H54 (cell line): Measurements from ENCODE around the gene BRSK2.

Experiments
- DNase-seq: peaks from one replicate; pipeline ENCODE4 v3.0.0; 2011; ENCODE audit warnings: low spot score, mixed read lengths; ENCODE audit not compliant: insufficient read length
- FAIRE-seq: peaks from 3 replicates; lab custom pipeline; 2011; peaks lifted over from hg19 to GRCh38; lab: Jason Lieb, UNC
- POLR2A ChIP-seq: IDR thresholded peaks from 2 replicates; pipeline ENCODE4 v1.6.1; 2011; ENCODE audit warnings: low read depth, mild to moderate bottlenecking, low read length

The BRSK2 gene

DNA sequence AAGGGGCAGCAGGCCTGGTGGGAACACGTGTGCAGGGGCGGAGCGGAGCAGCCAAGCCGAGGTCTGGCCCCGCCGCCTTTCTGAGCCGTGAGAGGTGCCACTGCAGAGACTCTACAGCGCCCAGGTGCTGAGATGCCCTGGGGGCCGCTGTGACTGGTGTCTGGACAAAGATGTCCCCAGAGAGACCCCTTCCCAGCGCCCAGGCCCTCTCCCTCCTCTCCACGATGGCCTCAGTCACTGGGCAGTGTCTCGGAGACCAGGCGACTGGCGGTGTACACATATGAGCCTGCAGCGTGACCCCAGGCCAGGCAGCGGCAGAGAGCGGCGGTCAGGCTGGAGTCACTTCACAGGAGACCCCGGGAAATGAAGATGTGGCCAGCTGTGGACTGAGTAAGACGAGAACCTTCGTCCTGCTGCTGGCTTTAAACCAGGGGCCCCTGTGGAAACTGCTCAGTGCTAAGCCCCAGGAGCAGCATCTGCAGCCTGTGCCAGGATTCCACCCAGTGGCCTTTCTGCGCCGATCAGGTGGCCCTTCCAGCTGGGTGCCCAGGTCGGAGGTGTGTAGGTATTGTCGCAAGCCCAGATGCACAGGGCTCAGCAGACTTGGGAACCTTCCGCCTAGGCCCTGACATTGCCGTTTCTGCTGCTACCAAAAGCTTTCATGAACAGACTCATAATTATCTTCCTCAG is 62.2 kb downstream of the BRSK2 start:
- DNase-seq (no peak), FAIRE-seq (no peak)
- TF ChIP-seq POLR2A = no peak

DNA sequence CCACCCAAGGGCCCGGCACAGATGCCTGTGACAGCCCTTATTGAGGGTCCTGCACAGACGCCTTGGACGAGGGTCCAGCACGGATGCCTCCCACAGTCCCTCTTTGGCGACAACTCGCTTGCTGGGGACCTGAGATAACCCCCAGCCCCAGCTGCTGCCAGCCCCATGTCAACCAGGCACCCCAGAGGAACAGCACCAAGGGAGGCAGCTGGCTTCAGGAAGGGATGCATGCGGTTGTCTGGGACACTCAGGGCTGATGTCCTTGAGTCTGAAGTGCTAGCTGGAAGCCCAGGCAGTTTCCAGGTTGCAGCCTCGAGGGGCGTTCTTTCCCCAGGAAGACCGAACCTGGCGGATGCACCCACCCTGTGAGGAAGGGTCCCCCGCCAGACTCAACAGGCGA is 63.0 kb downstream of the BRSK2 start:
- FAIRE-seq = no peak
- TF ChIP-seq POLR2A = no peak

DNA sequence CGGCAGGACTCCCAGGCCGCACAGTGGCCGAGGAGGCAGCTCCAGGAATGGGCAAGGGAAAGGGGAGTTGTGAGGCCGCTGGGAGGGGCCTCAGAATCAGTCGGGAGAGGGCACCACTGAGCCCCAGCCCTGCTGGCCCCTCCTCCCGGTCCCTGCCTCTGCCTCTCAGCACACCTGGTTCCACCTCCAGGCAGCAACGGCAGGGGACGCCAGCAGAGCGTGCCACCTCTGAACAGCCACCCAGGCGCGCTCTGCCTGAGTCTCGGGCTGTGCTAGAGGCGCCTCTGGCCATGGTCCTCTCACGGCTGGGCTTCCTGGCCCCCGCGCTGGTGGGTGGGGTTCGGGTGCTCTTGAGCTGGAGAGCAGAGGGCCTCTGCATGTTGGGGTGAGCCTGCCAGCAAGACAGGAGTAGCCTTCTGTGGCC is 63.9 kb downstream of the BRSK2 start:
- DNase-seq (no peak), FAIRE-seq (no peak)
- TF ChIP-seq POLR2A = no peak

More for the DNA sequence above, 63.0 kb downstream of the BRSK2 start:
- DNase-seq = no peak

DNA sequence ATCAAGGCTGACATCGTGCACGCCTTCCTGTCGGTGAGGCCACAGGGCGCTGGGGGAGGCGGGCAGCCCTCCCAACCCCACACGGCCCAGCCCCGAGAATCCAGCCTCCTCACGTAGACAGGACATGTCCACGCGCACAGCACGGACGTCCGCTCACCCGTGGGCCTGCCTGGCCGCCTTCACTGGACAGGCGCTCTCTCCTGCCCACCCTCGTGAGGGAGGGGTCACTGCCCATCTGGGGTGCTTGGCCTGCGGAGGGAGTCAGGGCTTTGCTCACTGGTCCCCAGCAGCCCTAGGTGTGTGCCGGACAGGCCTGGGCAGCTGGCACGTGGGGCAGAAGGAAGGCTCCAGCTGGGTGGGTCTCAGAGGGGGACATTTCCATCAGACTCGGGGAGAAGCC is 64.8 kb downstream of the BRSK2 start:
- TF ChIP-seq POLR2A = no peak
- DNase-seq (no peak), FAIRE-seq (no peak)

DNA sequence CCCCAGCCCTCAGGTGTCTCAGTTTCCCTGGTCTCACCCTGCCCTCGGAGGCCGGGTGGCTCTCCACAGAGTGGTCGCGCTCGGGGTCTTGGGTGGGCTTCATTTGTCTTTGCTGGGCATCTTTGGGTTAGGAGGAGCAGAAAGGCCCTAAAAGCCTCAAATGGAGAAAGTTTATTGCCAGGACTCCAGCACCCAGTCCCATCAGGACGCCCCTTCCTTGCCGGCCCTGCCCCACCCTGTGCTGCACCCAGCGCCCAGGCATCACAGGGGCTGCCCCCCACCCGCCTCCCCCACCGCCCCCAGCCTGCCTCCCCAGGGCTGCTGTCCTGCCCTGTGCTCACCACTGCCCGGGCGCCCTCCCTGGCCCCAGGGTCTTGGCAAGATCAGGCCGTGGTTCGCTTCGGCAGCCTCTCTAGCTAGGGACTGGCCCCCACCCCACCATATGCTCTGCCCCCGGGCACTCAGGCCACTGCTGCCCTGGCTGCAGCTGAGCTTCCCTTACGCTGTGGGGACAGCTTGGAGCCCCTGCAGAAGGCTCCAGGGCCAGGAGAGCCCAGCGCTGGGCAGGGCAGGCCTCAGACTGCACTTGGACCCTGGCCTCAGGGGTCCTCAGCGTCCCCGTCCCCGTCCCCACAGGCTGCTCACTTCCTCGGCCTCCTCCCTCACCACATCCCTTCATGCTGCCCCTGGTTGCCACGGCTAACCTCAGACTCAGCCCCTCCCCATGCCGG is 65.5 kb downstream of the BRSK2 start:
- TF ChIP-seq POLR2A = no peak
- DNase-seq (no peak), FAIRE-seq (no peak)

DNA sequence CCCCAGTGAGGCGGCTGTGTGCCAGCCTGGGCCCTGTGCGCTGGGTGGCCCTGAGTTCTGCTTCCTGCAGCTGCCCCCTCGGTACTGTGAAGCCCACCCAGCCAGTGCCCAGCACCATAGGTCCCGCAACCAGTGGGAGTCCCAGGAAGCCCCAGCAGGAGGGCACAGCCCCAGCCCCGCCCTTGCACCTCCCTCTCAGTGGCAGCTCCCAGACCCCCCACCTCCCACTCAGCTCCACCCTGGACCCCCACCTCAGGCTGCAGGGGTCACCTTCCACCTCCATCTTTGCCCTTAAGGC is 66.0 kb downstream of the BRSK2 start:
- no peak for DNase-seq
- no peak for TF ChIP-seq POLR2A
- no peak for FAIRE-seq

DNA sequence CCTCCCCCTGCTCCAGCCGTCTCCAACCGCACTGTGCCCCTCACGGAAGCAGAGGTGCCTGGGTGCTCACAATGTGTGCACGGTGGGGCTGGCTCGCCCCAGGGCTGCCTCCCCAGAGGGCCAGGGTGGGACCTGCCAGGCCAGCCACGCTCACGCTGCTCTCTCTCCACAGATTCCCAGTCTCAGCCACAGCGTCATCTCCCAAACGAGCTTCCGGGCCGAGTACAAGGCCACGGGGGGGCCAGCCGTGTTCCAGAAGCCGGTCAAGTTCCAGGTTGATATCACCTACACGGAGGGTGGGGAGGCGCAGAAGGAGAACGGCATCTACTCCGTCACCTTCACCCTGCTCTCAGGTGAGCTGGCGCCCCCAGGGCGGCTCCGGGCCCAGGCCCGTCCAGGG is 66.4 kb downstream of the BRSK2 start:
- no peak for DNase-seq
- FAIRE-seq = no peak
- no peak for TF ChIP-seq POLR2A

DNA sequence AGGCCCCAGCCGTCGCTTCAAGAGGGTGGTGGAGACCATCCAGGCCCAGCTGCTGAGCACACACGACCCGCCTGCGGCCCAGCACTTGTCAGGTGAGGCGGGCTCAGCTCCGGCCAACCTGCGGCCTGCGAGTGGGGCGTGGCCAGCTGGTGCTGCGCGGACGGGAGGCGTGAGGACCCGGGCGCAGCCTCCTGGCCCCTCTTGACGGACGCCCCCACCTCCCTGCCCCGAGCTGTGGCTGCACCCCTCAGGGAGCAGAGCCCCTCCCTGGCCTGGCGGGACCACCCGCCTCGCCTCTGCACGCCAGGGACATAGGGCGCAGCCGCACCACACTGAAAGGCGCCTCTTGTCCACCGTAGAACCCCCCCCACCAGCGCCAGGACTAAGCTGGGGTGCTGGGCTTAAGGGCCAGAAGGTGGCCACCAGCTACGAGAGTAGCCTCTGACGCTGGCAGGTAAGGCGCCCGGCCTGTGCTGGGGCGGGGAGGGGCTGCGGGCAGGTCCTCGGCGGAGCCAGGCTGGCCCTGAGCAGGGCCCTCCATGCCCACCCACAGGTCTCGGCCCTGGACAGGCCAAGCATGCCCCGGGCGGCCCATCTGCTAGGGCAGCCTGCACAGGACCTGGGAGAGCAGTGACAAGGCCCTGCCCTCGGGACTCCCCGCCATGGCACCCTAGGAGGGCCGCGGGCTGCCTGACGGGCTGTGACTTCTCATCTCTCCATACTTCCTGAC is 67.0 kb downstream of the BRSK2 start:
- FAIRE-seq (no peak), DNase-seq (no peak)
- TF ChIP-seq POLR2A = no peak

DNA sequence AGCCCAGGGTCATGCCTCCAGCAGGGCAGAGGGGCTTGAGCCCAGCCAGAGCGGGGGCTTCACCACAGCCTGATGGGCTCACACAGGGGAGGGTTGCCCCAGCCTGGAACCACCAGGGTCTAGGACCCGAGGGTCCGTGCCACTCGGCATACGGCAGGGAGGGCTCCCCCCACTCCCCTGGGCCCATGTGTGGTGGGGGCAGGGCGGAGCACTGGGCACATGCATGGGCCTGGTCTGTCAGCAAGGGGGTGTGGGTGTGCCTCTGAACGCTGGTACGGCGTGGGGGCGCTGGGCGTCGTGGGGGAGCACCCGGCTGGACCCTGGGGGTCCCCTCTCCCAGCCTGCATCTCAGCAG is 67.6 kb downstream of the BRSK2 start:
- FAIRE-seq = no peak
- DNase-seq = no peak
- no peak for TF ChIP-seq POLR2A

DNA sequence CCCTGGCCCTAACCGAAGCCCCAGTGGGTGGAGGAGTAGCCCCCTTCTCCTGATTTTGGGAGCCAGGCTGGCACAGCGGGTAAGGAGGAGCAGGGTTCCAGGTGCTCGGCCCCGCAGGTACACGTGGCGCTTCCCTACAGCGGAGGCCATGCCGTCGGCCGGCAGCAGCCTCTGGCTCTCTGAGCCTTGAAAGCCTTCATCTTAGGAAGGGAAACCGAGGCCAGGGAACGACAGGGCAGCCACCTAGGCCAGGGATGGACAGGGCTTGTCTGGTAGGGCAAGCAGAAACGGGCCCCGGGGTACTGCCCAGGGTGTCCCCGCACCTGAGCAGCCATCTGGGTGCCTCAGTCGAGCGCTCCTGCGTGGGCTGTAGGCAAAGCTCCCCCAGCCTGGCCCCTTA is 68.1 kb downstream of the BRSK2 start:
- DNase-seq (no peak), FAIRE-seq (no peak)
- no peak for TF ChIP-seq POLR2A

DNA sequence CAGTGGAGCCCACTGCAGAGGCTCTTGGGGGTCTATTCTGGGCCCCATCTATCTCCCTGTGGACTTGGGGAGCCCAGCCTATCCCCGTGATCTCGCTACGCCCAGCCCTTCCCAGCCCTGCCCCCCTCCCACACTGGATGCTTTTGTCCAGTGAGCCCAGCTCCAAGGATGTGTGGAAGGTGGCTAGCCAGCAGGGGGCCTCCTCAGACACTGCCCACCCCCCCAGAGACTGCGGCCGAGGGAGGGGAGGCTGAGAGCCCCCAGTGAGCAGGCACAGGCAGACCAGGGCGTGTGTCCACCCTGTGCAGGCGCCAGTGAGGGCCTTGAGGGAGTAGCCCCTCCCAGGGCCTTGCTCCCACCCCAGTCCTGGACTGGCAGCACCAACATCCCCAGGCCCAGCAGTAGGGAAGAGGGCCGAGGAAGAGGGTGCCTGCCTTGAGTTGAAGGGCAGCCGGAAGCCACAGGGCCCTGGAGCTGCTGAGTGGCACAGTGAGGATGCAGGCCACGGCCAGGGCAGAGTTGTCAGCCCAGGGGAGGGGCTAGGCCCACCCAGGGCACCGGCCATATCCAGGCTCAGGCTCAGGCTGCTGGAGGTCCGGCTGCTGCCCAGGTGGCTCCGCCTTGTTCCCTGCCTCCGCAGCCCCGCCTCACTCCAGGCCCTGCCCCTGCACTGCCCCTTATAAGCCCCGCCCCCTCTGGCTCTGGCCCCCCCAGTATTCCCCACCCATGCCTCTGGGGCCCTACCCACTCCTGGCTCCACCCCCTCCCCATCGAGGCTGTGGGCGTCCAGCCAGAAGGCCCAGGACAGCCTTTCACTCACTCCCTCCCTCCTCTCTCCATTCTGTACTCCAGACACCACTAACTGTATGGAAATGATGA is 68.8 kb downstream of the BRSK2 start:
- FAIRE-seq (no peak), DNase-seq (no peak)
- TF ChIP-seq POLR2A = no peak

DNA sequence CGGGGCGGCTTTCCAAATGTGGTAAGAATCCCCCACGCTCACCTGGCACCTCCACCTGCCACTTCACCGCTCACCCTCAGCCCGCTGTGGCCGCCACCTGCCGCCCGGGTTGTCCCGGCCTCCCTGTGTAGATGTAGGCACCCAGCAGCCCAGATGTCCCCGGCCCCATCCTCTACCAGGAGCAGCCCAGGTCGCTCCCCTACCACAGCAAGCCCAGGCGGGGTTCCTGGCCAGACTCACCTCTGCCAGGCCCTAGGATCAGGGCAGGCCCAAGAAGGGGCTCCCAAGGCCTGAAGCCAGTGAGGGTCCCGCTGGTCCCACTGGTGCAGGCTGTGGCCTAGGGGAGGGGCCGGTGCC is 69.5 kb downstream of the BRSK2 start:
- DNase-seq (no peak), FAIRE-seq (no peak)
- no peak for TF ChIP-seq POLR2A

DNA sequence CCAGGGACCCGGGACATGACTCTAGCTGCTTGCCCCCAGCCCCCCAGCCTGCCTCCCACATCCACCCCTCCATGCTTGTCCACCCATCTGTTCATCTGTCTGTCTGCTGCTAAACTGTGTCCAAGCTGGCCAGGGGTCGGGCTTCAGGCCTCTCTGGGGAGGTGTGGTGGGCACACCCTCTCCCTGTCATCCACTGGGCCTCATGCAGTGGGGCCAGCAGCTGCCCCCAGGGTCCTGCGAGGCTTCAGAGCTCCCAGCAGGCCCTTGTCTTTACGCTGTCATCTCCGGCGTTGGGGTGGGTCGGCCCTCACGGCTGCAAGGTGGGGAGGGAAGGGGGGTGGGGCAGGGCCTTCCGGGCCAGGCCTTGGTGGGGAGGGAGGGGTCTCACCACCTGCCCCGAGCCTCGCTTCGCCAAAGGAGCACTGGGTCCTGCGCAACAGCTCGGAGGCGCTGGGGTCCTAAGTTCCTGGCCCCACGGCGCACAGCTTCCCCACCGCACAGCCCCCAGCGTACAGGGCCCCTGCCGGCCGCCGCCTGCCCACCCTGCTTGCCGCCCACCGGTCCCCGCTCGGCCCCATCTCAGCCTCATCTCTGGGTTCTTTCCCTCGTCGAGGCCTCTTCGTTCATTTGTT is 70.1 kb downstream of the BRSK2 start:
- DNase-seq (no peak), FAIRE-seq (no peak)
- TF ChIP-seq POLR2A = no peak
